OCI-LY3 (cell line): ENCODE results near the gene CMIP.

Experiments used
- CTCF ChIP-seq: fragments of 200-600, 300-600 bp; sonication (generic); IDR thresholded peaks from 2 replicates; pipeline ENCODE4 v1.5.1; 2014; ENCODE audit warnings: antibody characterized with exemption, low read length, low read depth
- EZH2phosphoT487 ChIP-seq: fragments of 200-600 bp; shearing (Covaris generic); IDR thresholded peaks from 2 replicates; pipeline ENCODE4 v1.6.1; 2018; ENCODE audit warnings: antibody characterized with exemption, mixed run types, low read depth

- no peak for TF ChIP-seq CTCF
- TF ChIP-seq EZH2phosphoT487: no peak
These were observed 88.0 kb downstream of the CMIP start for GRCh38 chr16:81532491-81533174.
